ENCODE results near the gene TXK.

- no peak for TF ChIP-seq POLR2A (IDR thresholded peaks at IDR 0.05)
- TF ChIP-seq CTCF (IDR thresholded peaks at IDR 0.05), result no peak
Observed at GRCh38 chr4:48129307-48130014, 4.6 kb downstream of the TXK start.

Data from lower leg skin (tissue), 3 donors.